Duodenal mucosa (tissue), 2 donors: ENCODE measurements around the gene CCDC178.
"Not testable (repeated sequence)": the region's sequence is repeated elsewhere in the genome, so short reads cannot be mapped to it uniquely, and the experiment has no call there.

Experiments
- H3K27ac ChIP-seq: one replicate; pipeline ENCODE4 v1.7.0; 2013; ENCODE audit warnings: low read depth, low read length
- H3K27me3 ChIP-seq, 2 donors: one replicate each; pipeline ENCODE4 v1.7.0; 2013; ENCODE audit warnings: low read length in 2 of 2, control low read depth in 1 of 2; ENCODE audit not compliant: insufficient read depth in 2 of 2, control insufficient read depth in 1 of 2
- H3K36me3 ChIP-seq, 2 donors: one replicate each; pipeline ENCODE4 v1.7.0; 2013; ENCODE audit warnings: low read length in 2 of 2, control low read depth in 1 of 2; ENCODE audit not compliant: insufficient read depth in 2 of 2, control insufficient read depth in 1 of 2
- H3K4me1 ChIP-seq, 2 donors: one replicate each; pipeline ENCODE4 v1.7.0; 2013; ENCODE audit warnings: low read length in 2 of 2, control low read depth in 1 of 2; ENCODE audit not compliant: insufficient read depth in 2 of 2, control insufficient read depth in 1 of 2
- H3K4me3 ChIP-seq, 2 donors: one replicate each; pipeline ENCODE4 v1.7.0; 2013; ENCODE audit warnings: low read length in 2 of 2, low read depth in 1 of 2
- H3K9ac ChIP-seq, 2 donors: one replicate each; pipeline ENCODE4 v1.7.0; 2013; ENCODE audit warnings: low read length in 2 of 2, low read depth in 1 of 2
- H3K9me3 ChIP-seq, 2 donors: one replicate each; pipeline ENCODE4 v1.7.0; 2013; ENCODE audit warnings: low read length in 2 of 2, control low read depth in 1 of 2; ENCODE audit not compliant: control insufficient read depth in 1 of 2

CCDC178 gene

GRCh38 chr18:33446604-33447003, 6.1 kb upstream of the CCDC178 start:
- Histone ChIP-seq H3K9me3 (no peaks in the 10 kb centered on the region), H3K27me3 (no peaks in the 10 kb centered on the region), H3K4me3 (no peak overlapping the region), H3K4me1 (no peaks in the 10 kb centered on the region), H3K27ac (no peak overlapping the region), H3K36me3 (no peaks in the 10 kb centered on the region), H3K9ac (no peak overlapping the region)

- Histone ChIP-seq H3K9me3 (no peaks in the 10 kb centered on the region), H3K4me1 (no peaks in the 10 kb centered on the region), H3K36me3 (no peaks in the 10 kb centered on the region), H3K9ac (no peak overlapping the region), H3K27ac (no peak overlapping the region), H3K27me3 (peaks cover 9% of the 10 kb centered on the region in 2 donors), H3K4me3 (no peak overlapping the region)
Measured at GRCh38 chr18:33444709-33445108, 4.2 kb upstream of the CCDC178 start.

GRCh38 chr18:33432857-33433256, 7.7 kb downstream of the CCDC178 start:
- Histone ChIP-seq H3K9ac (no peak overlapping the region), H3K4me3 (no peak overlapping the region), H3K9me3 (no peaks in the 10 kb centered on the region), H3K27ac (no peak overlapping the region), H3K4me1 (no peaks in the 10 kb centered on the region), H3K27me3 (no peaks in the 10 kb centered on the region), H3K36me3 (no peaks in the 10 kb centered on the region)

- no peak overlapping the region for H3K4me3 ChIP-seq
- no peak overlapping the region for H3K9ac ChIP-seq
- no peaks in the 10 kb centered on the region for H3K9me3 ChIP-seq
- H3K27ac ChIP-seq: no peak overlapping the region
- H3K36me3 ChIP-seq: no peaks in the 10 kb centered on the region
- H3K27me3 ChIP-seq: no peaks in the 10 kb centered on the region
- no peaks in the 10 kb centered on the region for H3K4me1 ChIP-seq
Measured at GRCh38 chr18:33427549-33427948, 13.0 kb downstream of the CCDC178 start.

- Histone ChIP-seq H3K4me3 (no peak overlapping the region), H3K9me3 (no peaks in the 10 kb centered on the region), H3K27me3 (no peaks in the 10 kb centered on the region), H3K9ac (no peak overlapping the region), H3K27ac (no peak overlapping the region), H3K4me1 (no peaks in the 10 kb centered on the region), H3K36me3 (no peaks in the 10 kb centered on the region)
Measured at GRCh38 chr18:33424266-33424946, 16.1 kb downstream of the CCDC178 start.

- Histone ChIP-seq H3K27me3 (no peaks in the 10 kb centered on the region), H3K36me3 (no peaks in the 10 kb centered on the region), H3K27ac (no peak overlapping the region), H3K9me3 (no peaks in the 10 kb centered on the region), H3K4me1 (no peaks in the 10 kb centered on the region), H3K4me3 (no peak overlapping the region), H3K9ac (no peak overlapping the region)
Measured at GRCh38 chr18:33421225-33421624, 19.3 kb downstream of the CCDC178 start.

- no peak overlapping the region for H3K27ac ChIP-seq
Measured at GRCh38 chr18:33404244-33404873, 36.2 kb downstream of the CCDC178 start.

GRCh38 chr18:33398939-33399338, 41.6 kb downstream of the CCDC178 start:
- H3K9me3 ChIP-seq, H3K4me1 ChIP-seq: not testable (repeated sequence)

More at GRCh38 chr18:33404244-33404873, 36.2 kb downstream of the CCDC178 start:
- no peaks in the 10 kb centered on the region for H3K4me1 ChIP-seq
- H3K4me3 ChIP-seq: no peak overlapping the region
- H3K27me3 ChIP-seq: no peaks in the 10 kb centered on the region
- H3K9ac ChIP-seq: no peak overlapping the region
- H3K36me3 ChIP-seq: no peaks in the 10 kb centered on the region
- no peaks in the 10 kb centered on the region for H3K9me3 ChIP-seq

GRCh38 chr18:33375829-33376228, 64.7 kb downstream of the CCDC178 start:
- Histone ChIP-seq H3K4me3 (no peak overlapping the region), H3K9ac (no peak overlapping the region), H3K27ac (no peak overlapping the region), H3K27me3 (no peaks in the 10 kb centered on the region), H3K9me3 (no peaks in the 10 kb centered on the region), H3K36me3 (no peaks in the 10 kb centered on the region), H3K4me1 (no peaks in the 10 kb centered on the region)

More at GRCh38 chr18:33398939-33399338, 41.6 kb downstream of the CCDC178 start:
- not testable (repeated sequence) for H3K27ac ChIP-seq, H3K27me3 ChIP-seq, H3K4me3 ChIP-seq, H3K36me3 ChIP-seq, H3K9ac ChIP-seq

- Histone ChIP-seq H3K4me3 (no peak overlapping the region), H3K9me3 (no peaks in the 10 kb centered on the region), H3K9ac (no peak overlapping the region), H3K36me3 (no peaks in the 10 kb centered on the region), H3K27me3 (no peaks in the 10 kb centered on the region), H3K27ac (no peak overlapping the region), H3K4me1 (no peaks in the 10 kb centered on the region)
Measured at GRCh38 chr18:33372442-33372841, 68.1 kb downstream of the CCDC178 start.
